ENCODE measurements around the gene RNF220. TPM values are rescaled to one million over a fixed set of nuclear protein-coding genes. Genes with fewer than 3 reads are reported as not detected.

Gene RNF220
- total and polyA plus RNA-seq, 2 of the 13 experiments (the other 11 are each of a cell fraction or from before 2014, with no cell fraction given) = 48.2 to 72.1 TPM

- TF ChIP-seq RFX3 (CRISPR knock-in tag; IDR thresholded peaks at IDR 0.05) (no peak), ZBTB20 (CRISPR knock-in tag; IDR thresholded peaks at IDR 0.05; ENCODE audit: borderline replicate concordance, low read depth) (peak; percentile 57; the same call in 1 of the 2 replicates), AKAP8 (CRISPR knock-in tag; IDR thresholded peaks at IDR 0.05) (no peak), IRF2 (CRISPR knock-in tag; IDR thresholded peaks at IDR 0.05) (no peak), ZBTB10 (CRISPR knock-in tag; IDR thresholded peaks at IDR 0.05; ENCODE audit: borderline replicate concordance) (no peak), PTBP1 (IDR thresholded peaks at IDR 0.05; ENCODE audit: low read depth, low read length, poor library complexity, severe bottlenecking) (no peak), ZNF367 (CRISPR knock-in tag; IDR thresholded peaks at IDR 0.05; ENCODE audit: borderline replicate concordance) (no peak; the same call in 1 of the 2 replicates), NR2F2 (IDR thresholded peaks at IDR 0.05; ENCODE audit: borderline replicate concordance, low read depth) (no peak), UBTF (CRISPR knock-in tag; IDR thresholded peaks at IDR 0.05) (peak; percentile 67), CBX2 (IDR thresholded peaks at IDR 0.05; ENCODE audit: low read depth, low read length) (no peak), CBX2 (CRISPR knock-in tag; IDR thresholded peaks at IDR 0.05; ENCODE audit: low read depth) (no peak), ZNF124 (CRISPR knock-in tag; IDR thresholded peaks at IDR 0.05) (no peak; the same call in 1 of the 2 replicates), RFXANK (CRISPR knock-in tag; IDR thresholded peaks at IDR 0.05) (no peak), MATR3 (CRISPR knock-in tag; IDR thresholded peaks at IDR 0.05) (no peak), ISL2 (CRISPR knock-in tag; IDR thresholded peaks at IDR 0.05) (peak; percentile 40; the same call in 1 of the 2 replicates)
Observed at GRCh38 chr1:44631647-44632539, 226.8 kb downstream of the RNF220 start (continued).
